ENCODE results near the gene RAB4A. TPM values are rescaled to one million over a fixed set of nuclear protein-coding genes. Genes with fewer than 3 reads are reported as not detected.

Gene RAB4A
- total RNA-seq, 3 donors from 2014 or later (not counting 1 experiment from before 2014, with no cell fraction given) = 31.2 to 47.1 (median 31.6) TPM

GRCh38 chr1:229264068-229264467 lies 6.8 kb upstream of the RAB4A start:
- Mint-ChIP-seq H3K4me3 (no peak overlapping the region), H3K27me3 (ENCODE audit: low read depth in 2 of 2) (no peaks in the 10 kb centered on the region), H3K36me3 (no peaks in the 10 kb centered on the region), H3K27ac (no peak overlapping the region), H3K9me3 (no peaks in the 10 kb centered on the region), H3K4me1 (peaks cover under 1% of the 10 kb centered on the region in 2 donors)
- Histone ChIP-seq H3K27ac (ENCODE audit: low read length) (no peak overlapping the region), H3K36me3 (ENCODE audit: control insufficient read depth, insufficient read depth, low read length) (no peaks in the 10 kb centered on the region), H3K4me1 (ENCODE audit: control insufficient read depth, insufficient read depth, low read length) (no peaks in the 10 kb centered on the region), H3K4me3 (ENCODE audit: low read length) (no peak overlapping the region), H3K27me3 (ENCODE audit: control insufficient read depth, insufficient read depth, low read length) (no peaks in the 10 kb centered on the region), H3K9me3 (ENCODE audit: control insufficient read depth, insufficient read depth, low read length) (no peaks in the 10 kb centered on the region)
- intact Hi-C loops (cut with micrococcal nuclease) = no loop called here
- WGBS (ENCODE audit: insufficient coverage) = 95% methylated on average over 7 of the region's 7 CpGs
- no peak for TF ChIP-seq CTCF (IDR thresholded peaks at IDR 0.05)
- no peak for DNase-seq
- no peak for ATAC-seq

GRCh38 chr1:229264487-229264886 lies 6.4 kb upstream of the RAB4A start:
- Mint-ChIP-seq H3K27ac (no peak overlapping the region), H3K27me3 (ENCODE audit: low read depth in 2 of 2) (no peaks in the 10 kb centered on the region), H3K9me3 (no peaks in the 10 kb centered on the region), H3K4me1 (no peaks in the 10 kb centered on the region), H3K4me3 (no peak overlapping the region), H3K36me3 (no peaks in the 10 kb centered on the region)
- no peak for ATAC-seq
- H3K27me3 ChIP-seq (ENCODE audit: control insufficient read depth, insufficient read depth, low read length) = no peaks in the 10 kb centered on the region
- H3K9me3 ChIP-seq (ENCODE audit: control insufficient read depth, insufficient read depth, low read length) = no peaks in the 10 kb centered on the region
- 96% methylated on average over 5 of the region's 5 CpGs for WGBS (ENCODE audit: insufficient coverage)
- H3K36me3 ChIP-seq (ENCODE audit: control insufficient read depth, insufficient read depth, low read length) = no peaks in the 10 kb centered on the region
- H3K27ac ChIP-seq (ENCODE audit: low read length) = no peak overlapping the region
- intact Hi-C loops (cut with micrococcal nuclease) = no loop called here
- no peak for TF ChIP-seq CTCF (IDR thresholded peaks at IDR 0.05)
- H3K4me3 ChIP-seq (ENCODE audit: low read length) = no peak overlapping the region
- no peaks in the 10 kb centered on the region for H3K4me1 ChIP-seq (ENCODE audit: control insufficient read depth, insufficient read depth, low read length)
- no peak for DNase-seq

- Histone ChIP-seq H3K27me3 (ENCODE audit: control insufficient read depth, insufficient read depth, low read length) (no peaks in the 10 kb centered on the region), H3K4me3 (ENCODE audit: low read length) (no peak overlapping the region), H3K4me1 (ENCODE audit: control insufficient read depth, insufficient read depth, low read length) (peaks cover 5% of the 10 kb centered on the region), H3K27ac (ENCODE audit: low read length) (no peak overlapping the region), H3K9me3 (ENCODE audit: control insufficient read depth, insufficient read depth, low read length) (no peaks in the 10 kb centered on the region), H3K36me3 (ENCODE audit: control insufficient read depth, insufficient read depth, low read length) (no peaks in the 10 kb centered on the region)
- H3K27me3 Mint-ChIP-seq (ENCODE audit: low read depth in 2 of 2) = no peaks in the 10 kb centered on the region
- H3K27ac Mint-ChIP-seq = no peak overlapping the region
- no peak for TF ChIP-seq CTCF (IDR thresholded peaks at IDR 0.05)
- intact Hi-C loops (cut with micrococcal nuclease) = no loop called here
- DNase-seq = no peak
- 81% methylated on average over 3 of the region's 3 CpGs for WGBS (ENCODE audit: insufficient coverage)
- no peaks in the 10 kb centered on the region for H3K9me3 Mint-ChIP-seq
- H3K36me3 Mint-ChIP-seq = no peaks in the 10 kb centered on the region
- no peaks in the 10 kb centered on the region for H3K4me1 Mint-ChIP-seq
- no peak overlapping the region for H3K4me3 Mint-ChIP-seq
- no peak for ATAC-seq
Measured at GRCh38 chr1:229266274-229266673, 4.6 kb upstream of the RAB4A start.

- H3K36me3 ChIP-seq (ENCODE audit: control insufficient read depth, insufficient read depth, low read length) = no peaks in the 10 kb centered on the region
- intact Hi-C loops (cut with micrococcal nuclease) = no loop called here
- no peaks in the 10 kb centered on the region for H3K9me3 ChIP-seq (ENCODE audit: control insufficient read depth, insufficient read depth, low read length)
- TF ChIP-seq CTCF (IDR thresholded peaks at IDR 0.05) = no peak
- Mint-ChIP-seq H3K27me3 (ENCODE audit: low read depth in 2 of 2) (no peaks in the 10 kb centered on the region), H3K9me3 (no peaks in the 10 kb centered on the region), H3K4me3 (no peak overlapping the region), H3K27ac (no peak overlapping the region), H3K4me1 (peaks cover 6% of the 10 kb centered on the region in 2 donors), H3K36me3 (peaks cover 6% of the 10 kb centered on the region)
- H3K27ac ChIP-seq (ENCODE audit: low read length) = no peak overlapping the region
- no peaks in the 10 kb centered on the region for H3K27me3 ChIP-seq (ENCODE audit: control insufficient read depth, insufficient read depth, low read length)
- ATAC-seq = no peak
- no peak overlapping the region for H3K4me3 ChIP-seq (ENCODE audit: low read length)
- no peak for DNase-seq
- H3K4me1 ChIP-seq (ENCODE audit: control insufficient read depth, insufficient read depth, low read length) = peaks cover 9% of the 10 kb centered on the region
- 76% methylated on average over 2 of the region's 2 CpGs for WGBS (ENCODE audit: insufficient coverage)
Measured at GRCh38 chr1:229266832-229267500, 3.9 kb upstream of the RAB4A start.
